ENCODE results near the gene ARHGAP5. TPM values are rescaled to one million over a fixed set of nuclear protein-coding genes. Genes with fewer than 3 reads are reported as not detected.

Gene ARHGAP5
- total RNA-seq, 4 donors from 2014 or later = 85.8 to 167 (median 104) TPM

GRCh38 chr14:32050878-32051277 is 26.2 kb upstream of the ARHGAP5 start:
- Histone ChIP-seq H3K27me3 (no peaks in the 10 kb centered on the region), H3K36me3 (no peaks in the 10 kb centered on the region), H3K9me3 (no peaks in the 10 kb centered on the region), H3K4me3 (no peak overlapping the region), H3K4me1 (no peaks in the 10 kb centered on the region), H3K27ac (no peak overlapping the region)
- DNase-seq (ENCODE audit: low spot score in 2 of 2) = no peak
- TF ChIP-seq EP300 (IDR thresholded peaks at IDR 0.05) (no peak), POLR2A (IDR thresholded peaks at IDR 0.05) (no peak)
- TF ChIP-seq, protein P1, sequence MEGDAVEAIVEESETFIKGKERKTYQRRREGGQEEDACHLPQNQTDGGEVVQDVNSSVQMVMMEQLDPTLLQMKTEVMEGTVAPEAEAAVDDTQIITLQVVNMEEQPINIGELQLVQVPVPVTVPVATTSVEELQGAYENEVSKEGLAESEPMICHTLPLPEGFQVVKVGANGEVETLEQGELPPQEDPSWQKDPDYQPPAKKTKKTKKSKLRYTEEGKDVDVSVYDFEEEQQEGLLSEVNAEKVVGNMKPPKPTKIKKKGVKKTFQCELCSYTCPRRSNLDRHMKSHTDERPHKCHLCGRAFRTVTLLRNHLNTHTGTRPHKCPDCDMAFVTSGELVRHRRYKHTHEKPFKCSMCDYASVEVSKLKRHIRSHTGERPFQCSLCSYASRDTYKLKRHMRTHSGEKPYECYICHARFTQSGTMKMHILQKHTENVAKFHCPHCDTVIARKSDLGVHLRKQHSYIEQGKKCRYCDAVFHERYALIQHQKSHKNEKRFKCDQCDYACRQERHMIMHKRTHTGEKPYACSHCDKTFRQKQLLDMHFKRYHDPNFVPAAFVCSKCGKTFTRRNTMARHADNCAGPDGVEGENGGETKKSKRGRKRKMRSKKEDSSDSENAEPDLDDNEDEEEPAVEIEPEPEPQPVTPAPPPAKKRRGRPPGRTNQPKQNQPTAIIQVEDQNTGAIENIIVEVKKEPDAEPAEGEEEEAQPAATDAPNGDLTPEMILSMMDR (IDR thresholded peaks at IDR 0.05) = no peak

GRCh38 chr14:32054536-32054935 is 22.6 kb upstream of the ARHGAP5 start:
- WGBS, 2 donors = 92 to 93% methylated on average over 5 of the region's 5 CpGs
- H3K4me1 ChIP-seq = no peaks in the 10 kb centered on the region
- no peak overlapping the region for H3K4me3 ChIP-seq
- no peaks in the 10 kb centered on the region for H3K36me3 ChIP-seq
- TF ChIP-seq POLR2A (IDR thresholded peaks at IDR 0.05) (no peak), EP300 (IDR thresholded peaks at IDR 0.05) (no peak)
- TF ChIP-seq, protein P1 (IDR thresholded peaks at IDR 0.05) = no peak
- H3K27me3 ChIP-seq = no peaks in the 10 kb centered on the region
- DNase-seq (ENCODE audit: low spot score in 2 of 2) = no peak
- no peak overlapping the region for H3K27ac ChIP-seq
- H3K9me3 ChIP-seq = no peaks in the 10 kb centered on the region

GRCh38 chr14:32055175-32055574 is 21.9 kb upstream of the ARHGAP5 start:
- H3K4me3 ChIP-seq = no peak overlapping the region
- H3K9me3 ChIP-seq = no peaks in the 10 kb centered on the region
- H3K27ac ChIP-seq = no peak overlapping the region
- H3K36me3 ChIP-seq = no peaks in the 10 kb centered on the region
- 42 to 92% methylated on average over 2 of the region's 2 CpGs for WGBS, 2 donors
- H3K4me1 ChIP-seq = no peaks in the 10 kb centered on the region
- H3K27me3 ChIP-seq = no peaks in the 10 kb centered on the region
- DNase-seq (ENCODE audit: low spot score in 2 of 2) = no peak
- TF ChIP-seq, protein P1 (IDR thresholded peaks at IDR 0.05) = no peak
- TF ChIP-seq POLR2A (IDR thresholded peaks at IDR 0.05) (no peak), EP300 (IDR thresholded peaks at IDR 0.05) (no peak)

GRCh38 chr14:32059702-32060101 is 17.4 kb upstream of the ARHGAP5 start:
- H3K4me1 ChIP-seq = no peaks in the 10 kb centered on the region
- 67 to 86% methylated on average over 2 of the region's 2 CpGs for WGBS, 2 donors
- no peaks in the 10 kb centered on the region for H3K9me3 ChIP-seq

DNA sequence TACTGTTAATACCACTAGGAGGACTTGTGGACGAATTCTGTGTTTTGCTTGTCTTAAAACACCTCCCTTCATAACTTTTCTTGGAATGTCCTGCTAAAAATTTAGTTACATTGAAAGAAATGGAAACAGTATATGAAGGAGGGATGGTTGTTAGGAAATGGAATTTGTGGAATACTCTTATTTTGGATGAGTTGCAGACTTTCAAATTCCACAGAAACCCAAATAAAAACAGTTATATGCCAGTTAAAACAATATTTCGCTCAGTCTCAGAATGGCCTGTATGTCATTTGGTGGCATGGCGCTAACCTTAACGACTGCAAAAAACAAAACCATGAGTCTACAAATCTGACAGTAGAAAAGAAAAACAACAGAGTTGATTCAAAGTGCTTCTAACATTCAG is 12.2 kb upstream of the ARHGAP5 start:
- 61 to 65% methylated on average over 4 of the region's 4 CpGs for WGBS, 2 donors
- H3K36me3 ChIP-seq = no peaks in the 10 kb centered on the region
- no peak overlapping the region for H3K4me3 ChIP-seq
- no peak for DNase-seq (ENCODE audit: low spot score in 2 of 2)
- no peaks in the 10 kb centered on the region for H3K27me3 ChIP-seq
- TF ChIP-seq EP300 (IDR thresholded peaks at IDR 0.05) = no peak
- TF ChIP-seq POLR2A (IDR thresholded peaks at IDR 0.05) = no peak
- TF ChIP-seq, protein P1 (IDR thresholded peaks at IDR 0.05) = no peak
- H3K9me3 ChIP-seq = no peaks in the 10 kb centered on the region
- no peak overlapping the region for H3K27ac ChIP-seq
- H3K4me1 ChIP-seq = no peaks in the 10 kb centered on the region

More at GRCh38 chr14:32059702-32060101, 17.4 kb upstream of the ARHGAP5 start:
- no peak overlapping the region for H3K27ac ChIP-seq
- H3K27me3 ChIP-seq = no peaks in the 10 kb centered on the region
- H3K36me3 ChIP-seq = no peaks in the 10 kb centered on the region
- TF ChIP-seq EP300 (IDR thresholded peaks at IDR 0.05) (no peak), POLR2A (IDR thresholded peaks at IDR 0.05) (no peak)
- TF ChIP-seq, protein P1 (IDR thresholded peaks at IDR 0.05) = no peak
- DNase-seq (ENCODE audit: low spot score in 2 of 2) = no peak
- H3K4me3 ChIP-seq = no peak overlapping the region
